OCI-LY1 (cell line): Measurements from ENCODE around the gene FYB2.

ENCODE experiments used
- EZH2 ChIP-seq: fragments of 200-600 bp; sonication (generic), shearing (Covaris generic); IDR thresholded peaks from 2 replicates; pipeline ENCODE4 v1.8.0; 2017; ENCODE audit warnings: borderline replicate concordance, mixed run types, mild to moderate bottlenecking, antibody characterized with exemption, low read length, moderate library complexity, mixed read lengths
- TF ChIP-seq, protein P1 (sequence below): fragments of 200-600 bp; sonication (generic), shearing (Covaris generic); IDR thresholded peaks from 2 replicates; pipeline ENCODE4 v1.5.1; 2017; ENCODE audit warnings: mild to moderate bottlenecking, antibody characterized with exemption, low read length, moderate library complexity, mixed read lengths

DNA sequence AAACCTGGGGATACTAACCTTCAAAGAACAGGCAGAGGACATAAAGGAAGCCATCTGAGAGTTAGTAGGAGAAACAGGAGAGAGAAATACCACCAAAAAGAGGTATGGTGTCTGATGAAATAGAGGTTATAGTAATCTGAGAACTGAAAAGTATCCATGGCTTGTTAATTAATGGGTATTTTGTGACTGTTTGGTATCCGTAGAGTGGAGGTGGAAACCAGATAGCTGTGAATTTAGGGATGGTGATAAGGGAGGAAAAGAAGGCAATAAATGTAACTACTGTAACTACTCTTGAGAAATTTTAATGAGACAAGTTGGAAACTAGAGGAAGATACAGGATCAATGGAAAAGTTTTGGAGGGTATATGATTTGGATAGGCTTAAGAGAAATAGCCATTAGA lies 146.6 kb downstream of the FYB2 start:
- no peak for TF ChIP-seq EZH2
- TF ChIP-seq, protein P1, sequence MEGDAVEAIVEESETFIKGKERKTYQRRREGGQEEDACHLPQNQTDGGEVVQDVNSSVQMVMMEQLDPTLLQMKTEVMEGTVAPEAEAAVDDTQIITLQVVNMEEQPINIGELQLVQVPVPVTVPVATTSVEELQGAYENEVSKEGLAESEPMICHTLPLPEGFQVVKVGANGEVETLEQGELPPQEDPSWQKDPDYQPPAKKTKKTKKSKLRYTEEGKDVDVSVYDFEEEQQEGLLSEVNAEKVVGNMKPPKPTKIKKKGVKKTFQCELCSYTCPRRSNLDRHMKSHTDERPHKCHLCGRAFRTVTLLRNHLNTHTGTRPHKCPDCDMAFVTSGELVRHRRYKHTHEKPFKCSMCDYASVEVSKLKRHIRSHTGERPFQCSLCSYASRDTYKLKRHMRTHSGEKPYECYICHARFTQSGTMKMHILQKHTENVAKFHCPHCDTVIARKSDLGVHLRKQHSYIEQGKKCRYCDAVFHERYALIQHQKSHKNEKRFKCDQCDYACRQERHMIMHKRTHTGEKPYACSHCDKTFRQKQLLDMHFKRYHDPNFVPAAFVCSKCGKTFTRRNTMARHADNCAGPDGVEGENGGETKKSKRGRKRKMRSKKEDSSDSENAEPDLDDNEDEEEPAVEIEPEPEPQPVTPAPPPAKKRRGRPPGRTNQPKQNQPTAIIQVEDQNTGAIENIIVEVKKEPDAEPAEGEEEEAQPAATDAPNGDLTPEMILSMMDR: no peak
